Activated naive CD8-positive, alpha-beta T cell treated with anti-CD3 and anti-CD28 coated beads for 36 hours (primary cell): ENCODE measurements around the gene TMEM205. TPM values are rescaled to one million over a fixed set of nuclear protein-coding genes. Genes with fewer than 3 reads are reported as not detected.

Experiments used
- DNase-seq: peaks from one replicate; pipeline ENCODE4 v3.0.0; 2021
- H3K27ac Mint-ChIP-seq: one replicate; pipeline ENCODE4 v1.8.0; 2022; ENCODE audit warnings: mild to moderate bottlenecking, moderate library complexity, mixed read lengths
- H3K27me3 Mint-ChIP-seq: one replicate; pipeline ENCODE4 v1.8.0; 2022; ENCODE audit warnings: mild to moderate bottlenecking, mixed read lengths
- H3K36me3 Mint-ChIP-seq: one replicate; pipeline ENCODE4 v1.8.0; 2021; ENCODE audit warnings: mild to moderate bottlenecking, mixed read lengths
- H3K4me1 Mint-ChIP-seq: one replicate; pipeline ENCODE4 v1.8.0; 2021; ENCODE audit warnings: mixed read lengths
- H3K4me3 Mint-ChIP-seq: one replicate; pipeline ENCODE4 v1.8.0; 2022; ENCODE audit warnings: mild to moderate bottlenecking, moderate library complexity, mixed read lengths
- H3K9me3 Mint-ChIP-seq: one replicate; pipeline ENCODE4 v1.8.0; 2022; ENCODE audit warnings: mixed read lengths
- total RNA-seq, 2 experiments: library from RNA; stranded (reverse); gene quantifications; one replicate each; pipeline ENCODE4 v1.2.3, GENCODE V29; 2021

TMEM205 gene
- total RNA-seq, 2 experiments from 2014 or later, result 20.1 to 22.5 TPM

DNA sequence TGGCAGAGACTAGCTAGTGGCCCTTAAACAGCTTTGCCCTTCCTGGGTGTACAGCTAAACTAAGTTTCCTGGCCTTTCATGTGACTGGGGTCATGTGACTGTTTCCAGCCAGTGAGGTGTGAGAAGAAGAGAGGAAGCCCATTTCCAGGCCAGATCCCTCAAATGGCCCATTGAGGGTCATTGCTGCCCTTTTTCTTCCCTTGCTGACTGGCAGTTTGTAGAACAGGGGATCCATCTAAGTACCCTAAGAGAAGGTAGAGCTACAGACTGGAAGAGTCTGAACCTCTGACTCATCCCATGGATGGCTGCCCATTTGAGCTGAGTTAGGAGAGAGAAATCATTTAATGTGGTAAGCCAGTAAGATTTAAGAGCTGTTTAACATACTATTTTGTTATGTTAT lies 31.2 kb upstream of the TMEM205 start:
- Mint-ChIP-seq H3K4me1 (peaks cover 31% of the 10 kb centered on the region), H3K27ac (peak overlapping the region; percentile 89), H3K36me3 (peaks cover 24% of the 10 kb centered on the region), H3K9me3 (no peaks in the 10 kb centered on the region), H3K4me3 (peak overlapping the region; percentile 52), H3K27me3 (peaks cover 12% of the 10 kb centered on the region)
- DNase-seq, result peak; percentile 22

DNA sequence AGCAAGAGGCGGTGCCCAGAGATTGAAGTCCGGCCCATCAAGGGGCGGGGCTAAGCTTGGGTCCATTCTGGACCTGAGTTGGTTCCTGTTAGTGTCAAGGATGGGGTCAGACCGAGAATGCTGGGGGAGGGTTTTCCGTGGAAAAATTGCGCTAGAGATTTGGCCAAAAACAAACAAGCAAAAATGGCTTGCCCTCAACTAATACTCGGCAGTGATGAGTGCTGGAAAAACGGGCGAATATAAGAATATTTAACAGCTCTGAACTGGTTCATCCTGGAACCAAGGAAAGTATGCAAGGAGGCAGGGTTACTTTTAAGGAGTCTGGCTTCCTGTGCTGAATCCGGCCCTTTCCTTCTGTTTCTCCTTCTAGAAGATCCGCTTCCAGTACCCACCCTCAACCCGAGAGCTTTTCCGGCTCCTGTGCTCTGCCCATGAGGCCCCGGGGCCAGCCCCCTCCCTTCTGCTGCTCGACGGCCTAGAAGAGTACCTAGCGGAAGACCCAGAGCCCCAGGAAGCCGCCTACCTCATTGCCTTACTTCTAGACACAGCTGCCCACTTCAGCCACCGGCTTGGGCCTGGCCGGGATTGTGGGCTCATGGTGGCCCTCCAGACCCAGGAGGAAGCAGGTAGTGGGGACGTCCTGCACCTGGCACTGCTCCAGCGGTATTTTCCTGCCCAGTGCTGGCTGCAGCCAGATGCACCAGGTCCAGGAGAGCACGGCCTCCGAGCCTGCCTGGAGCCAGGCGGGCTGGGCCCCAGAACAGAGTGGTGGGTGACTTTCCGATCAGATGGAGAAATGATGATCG lies 29.3 kb upstream of the TMEM205 start:
- Mint-ChIP-seq H3K4me3 (no peak overlapping the region), H3K36me3 (peaks cover 28% of the 10 kb centered on the region), H3K9me3 (no peaks in the 10 kb centered on the region), H3K27ac (no peak overlapping the region), H3K4me1 (peaks cover 19% of the 10 kb centered on the region), H3K27me3 (no peaks in the 10 kb centered on the region)
- peak; percentile 80 for DNase-seq

DNA sequence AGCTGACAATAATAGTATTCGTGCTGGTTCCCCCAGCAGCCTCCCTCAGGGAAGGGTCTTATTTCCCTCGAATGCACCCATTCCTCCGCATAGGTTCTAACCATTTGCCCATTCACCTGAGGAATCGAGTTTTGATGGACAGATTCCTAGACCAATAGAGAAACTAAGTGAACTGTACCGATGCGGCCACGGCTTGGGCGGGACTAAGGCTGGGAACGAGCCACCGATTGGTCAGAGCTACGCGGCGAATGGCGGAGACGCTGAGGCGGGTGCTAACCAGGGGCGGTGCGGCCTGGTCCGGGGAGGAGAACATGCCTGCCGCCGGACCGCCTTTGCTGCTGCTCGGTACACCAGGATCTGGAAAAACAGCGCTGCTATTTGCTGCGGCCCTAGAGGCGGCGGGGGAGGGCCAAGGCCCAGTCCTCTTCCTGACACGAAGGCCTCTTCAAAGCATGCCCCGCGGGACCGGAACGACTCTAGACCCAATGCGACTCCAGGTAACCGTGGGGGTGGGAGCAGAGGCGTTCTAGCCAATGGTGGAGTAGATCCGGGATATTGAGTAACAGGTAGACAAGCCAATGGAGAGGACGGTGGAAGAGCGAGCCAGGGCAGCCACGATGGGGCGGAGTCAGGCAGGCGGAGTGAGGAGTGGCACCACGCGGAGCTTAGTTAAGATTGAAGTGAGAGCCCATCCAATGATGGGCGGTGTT lies 28.5 kb upstream of the TMEM205 start, which contains the start of gene SWSAP1:
SWSAP1 (plus strand) TSS at position 234 of the 710 bp plus-strand sequence; CDS start at position 249, 15 bp downstream.
- Mint-ChIP-seq H3K4me1 (peaks cover 15% of the 10 kb centered on the region), H3K4me3 (no peak within 1 kb of the TSS), H3K27ac (no peak within 1 kb of the TSS), H3K36me3 (peaks cover 26% of the 10 kb centered on the region), H3K9me3 (no peaks in the 10 kb centered on the region), H3K27me3 (no peaks in the 10 kb centered on the region)
- peak; percentile 97 for DNase-seq

DNA sequence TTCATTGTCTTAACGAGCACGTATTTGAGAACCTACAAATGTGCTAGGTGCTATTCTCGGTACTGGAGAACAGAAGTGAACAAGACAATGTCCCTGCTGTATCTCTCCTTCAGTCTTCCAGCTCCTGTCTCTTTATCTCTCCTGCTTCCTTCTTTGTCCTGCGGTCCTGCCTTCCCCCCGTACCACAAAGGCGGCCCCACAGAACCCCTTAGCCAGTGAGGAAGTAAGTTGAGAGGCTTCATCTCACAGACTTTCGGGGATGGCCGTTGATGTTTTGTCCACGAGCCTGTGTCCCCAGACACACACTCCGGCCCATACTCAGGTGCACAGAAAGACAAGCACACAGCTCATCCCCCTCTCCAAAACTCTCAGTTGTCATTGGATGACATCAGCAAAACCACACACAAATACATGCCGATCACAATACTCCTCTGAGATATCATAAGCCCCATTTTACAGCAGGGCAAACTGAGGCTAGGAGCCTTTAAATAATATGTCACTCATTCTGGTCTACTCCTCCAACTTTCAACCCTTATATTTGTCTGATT lies 27.9 kb upstream of the TMEM205 start:
- no peak for DNase-seq
- H3K27me3 Mint-ChIP-seq, result no peaks in the 10 kb centered on the region
- H3K27ac Mint-ChIP-seq, result no peak overlapping the region

DNA sequence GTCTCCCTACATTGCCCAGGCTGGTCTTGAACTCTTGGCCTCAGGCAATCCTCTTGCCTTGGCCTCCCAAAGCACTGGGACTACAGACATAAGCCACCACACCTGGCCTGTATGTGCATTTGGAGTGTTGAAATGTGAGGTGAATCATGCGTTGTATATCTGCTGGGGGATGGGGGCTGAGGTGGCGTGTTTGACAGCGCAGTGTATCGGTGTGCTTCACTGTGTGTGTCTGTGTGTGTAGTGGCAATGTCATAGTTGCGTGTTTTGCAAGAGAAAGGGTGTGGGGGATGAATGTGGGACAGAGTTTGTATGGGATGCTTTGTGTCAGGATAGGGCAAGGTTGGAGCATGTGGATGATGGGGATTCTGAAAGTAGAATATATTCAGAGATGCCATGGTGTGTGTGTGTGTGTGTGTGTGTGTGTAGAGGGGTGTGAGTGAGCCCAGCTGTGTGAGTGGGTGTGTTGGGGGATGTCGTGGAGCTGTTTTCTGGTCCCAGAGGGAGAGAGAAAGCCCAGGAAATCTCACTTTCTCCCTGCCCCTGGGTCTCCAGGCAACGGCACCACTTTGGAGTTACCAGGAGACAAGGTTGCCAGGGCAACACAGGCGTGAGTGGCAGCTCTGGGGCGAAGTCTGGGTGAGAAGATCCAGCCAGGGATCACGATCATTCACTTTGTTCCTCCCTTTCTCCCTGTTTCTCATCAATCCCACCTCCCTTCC lies 27.3 kb upstream of the TMEM205 start:
- Mint-ChIP-seq H3K27me3 (no peaks in the 10 kb centered on the region), H3K36me3 (peaks cover 27% of the 10 kb centered on the region), H3K4me3 (peak overlapping the region; percentile 8), H3K9me3 (no peaks in the 10 kb centered on the region), H3K27ac (no peak overlapping the region), H3K4me1 (peaks cover 10% of the 10 kb centered on the region)
- DNase-seq, result no peak

More for the DNA sequence above, 27.9 kb upstream of the TMEM205 start:
- peaks cover 15% of the 10 kb centered on the region for H3K4me1 Mint-ChIP-seq
- H3K4me3 Mint-ChIP-seq, result no peak overlapping the region
- H3K9me3 Mint-ChIP-seq, result no peaks in the 10 kb centered on the region
- H3K36me3 Mint-ChIP-seq, result peaks cover 32% of the 10 kb centered on the region

DNA sequence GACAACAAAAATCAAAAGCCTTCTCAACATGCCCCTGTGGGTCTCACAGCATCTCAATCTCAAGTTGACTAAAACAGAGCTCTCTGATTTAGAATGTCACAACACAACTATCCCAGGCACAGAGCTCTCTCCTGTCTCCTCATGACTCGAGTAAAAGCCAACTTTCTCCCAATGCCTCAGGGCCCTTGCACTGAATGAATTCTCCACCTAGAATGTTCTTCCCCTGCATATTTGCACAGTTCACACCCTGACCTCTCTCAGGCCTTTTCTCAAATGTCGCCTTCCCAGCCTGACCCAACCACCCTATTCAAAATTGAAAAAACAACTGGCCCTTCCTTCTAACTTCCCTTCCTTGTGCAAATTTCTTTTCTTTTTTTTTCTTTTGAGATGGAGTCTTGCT lies 24.7 kb upstream of the TMEM205 start:
- no peak overlapping the region for H3K4me3 Mint-ChIP-seq
- H3K27ac Mint-ChIP-seq, result no peak overlapping the region

DNA sequence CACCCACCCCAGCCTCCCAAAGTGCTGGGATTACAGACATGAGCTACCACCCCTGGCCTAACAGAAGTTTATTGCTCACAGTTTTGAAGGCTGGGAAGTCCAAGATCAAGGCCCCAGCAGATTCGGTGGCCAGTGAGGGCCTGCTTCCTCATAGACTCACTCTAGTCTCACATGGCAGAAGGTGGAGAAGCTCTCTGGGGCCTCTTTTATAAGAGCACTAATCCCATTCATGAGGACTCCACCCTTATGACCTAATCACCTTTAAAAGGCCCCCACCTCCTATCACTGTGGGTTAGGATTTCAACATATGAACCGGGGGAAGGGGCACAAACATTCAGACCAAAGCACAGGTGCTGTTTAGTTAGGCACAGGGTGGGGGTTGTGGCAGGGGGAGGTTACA lies 21.5 kb upstream of the TMEM205 start:
- Mint-ChIP-seq H3K4me3 (no peak overlapping the region), H3K27me3 (no peaks in the 10 kb centered on the region), H3K36me3 (peaks cover 11% of the 10 kb centered on the region), H3K27ac (no peak overlapping the region), H3K4me1 (no peaks in the 10 kb centered on the region), H3K9me3 (no peaks in the 10 kb centered on the region)
- no peak for DNase-seq

More for the DNA sequence above, 24.7 kb upstream of the TMEM205 start:
- DNase-seq, result no peak
- no peaks in the 10 kb centered on the region for H3K27me3 Mint-ChIP-seq
- no peaks in the 10 kb centered on the region for H3K4me1 Mint-ChIP-seq
- no peaks in the 10 kb centered on the region for H3K9me3 Mint-ChIP-seq
- peaks cover 14% of the 10 kb centered on the region for H3K36me3 Mint-ChIP-seq

DNA sequence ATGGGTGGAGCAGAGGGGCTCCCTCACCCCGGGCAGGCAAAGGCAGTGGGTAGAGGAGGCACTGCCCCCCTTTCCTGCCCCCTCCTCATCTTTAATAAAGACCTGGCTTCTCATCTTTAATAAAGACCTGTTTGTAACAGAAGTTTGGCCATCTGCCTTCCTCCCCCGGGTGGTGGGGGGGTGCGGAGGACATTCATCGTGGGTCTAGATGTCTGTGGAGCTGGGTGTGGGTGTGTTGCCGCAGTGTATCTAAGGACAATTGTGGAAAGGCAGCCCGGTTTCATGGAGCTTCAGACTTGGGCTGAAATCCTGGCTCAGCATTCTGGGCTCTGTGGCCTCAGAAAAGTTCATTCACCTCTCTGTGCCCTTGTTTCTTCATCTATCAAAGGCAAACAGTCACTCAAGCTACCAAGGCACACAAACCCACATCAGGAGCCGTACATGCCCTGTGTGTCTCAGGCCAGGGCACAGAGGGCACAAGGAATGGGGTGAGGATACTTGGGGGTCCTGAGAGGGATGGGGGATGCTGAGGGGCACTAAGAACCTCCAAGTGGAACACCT lies 19.6 kb upstream of the TMEM205 start:
- H3K27me3 Mint-ChIP-seq, result no peaks in the 10 kb centered on the region
- H3K36me3 Mint-ChIP-seq, result peaks cover 7% of the 10 kb centered on the region
- no peak for DNase-seq
- H3K4me1 Mint-ChIP-seq, result no peaks in the 10 kb centered on the region
- no peak overlapping the region for H3K4me3 Mint-ChIP-seq
- no peak overlapping the region for H3K27ac Mint-ChIP-seq
- no peaks in the 10 kb centered on the region for H3K9me3 Mint-ChIP-seq

DNA sequence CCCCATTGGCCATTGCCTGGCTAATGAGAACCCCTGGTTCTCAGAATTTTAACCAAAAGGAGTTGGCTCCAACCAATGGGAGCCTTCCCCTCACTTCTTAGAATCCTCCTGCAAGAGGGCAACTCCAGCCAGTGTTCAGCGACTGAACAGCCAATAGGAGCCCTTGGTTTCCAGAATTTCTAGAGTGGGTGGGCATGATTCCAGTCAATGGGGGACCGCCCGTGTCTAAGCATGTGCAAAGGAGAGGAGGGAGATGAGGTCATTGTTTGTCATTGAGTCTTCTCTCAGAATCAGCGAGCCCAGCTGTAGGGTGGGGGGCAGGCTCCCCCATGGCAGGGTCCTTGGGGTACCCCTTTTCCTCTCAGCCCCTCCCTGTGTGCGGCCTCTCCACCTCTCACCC lies 18.9 kb upstream of the TMEM205 start:
- Mint-ChIP-seq H3K36me3 (peaks cover 6% of the 10 kb centered on the region), H3K4me1 (no peaks in the 10 kb centered on the region), H3K27ac (no peak overlapping the region), H3K27me3 (no peaks in the 10 kb centered on the region), H3K9me3 (no peaks in the 10 kb centered on the region), H3K4me3 (no peak overlapping the region)
- DNase-seq, result no peak

DNA sequence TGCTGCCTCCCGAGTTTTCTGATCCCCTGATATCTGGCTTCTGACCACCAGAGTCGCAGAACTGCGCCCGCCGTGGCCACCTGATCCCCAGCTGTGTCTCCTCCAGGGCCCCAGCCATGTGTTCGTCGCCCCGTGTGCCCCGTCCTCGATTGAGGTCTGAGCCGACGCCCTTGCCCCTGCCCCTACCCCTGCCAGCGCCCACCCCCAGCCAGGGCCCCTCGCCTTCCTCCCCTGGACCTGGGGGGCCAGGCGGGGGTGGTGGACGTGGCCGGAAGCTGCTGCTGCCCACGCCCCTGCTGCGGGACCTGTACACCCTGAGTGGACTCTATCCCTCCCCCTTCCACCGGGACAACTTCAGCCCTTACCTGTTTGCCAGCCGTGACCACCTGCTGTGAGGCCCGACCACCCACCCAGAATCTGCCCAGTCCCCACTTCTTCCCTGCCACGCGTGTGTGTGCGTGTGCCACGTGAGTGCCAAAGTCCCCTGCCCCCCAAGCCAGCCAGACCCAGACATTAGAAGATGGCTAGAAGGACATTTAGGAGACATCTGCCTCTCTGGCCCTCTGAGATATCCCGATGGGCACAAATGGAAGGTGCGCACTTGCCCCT lies 18.3 kb upstream of the TMEM205 start:
- no peak overlapping the region for H3K27ac Mint-ChIP-seq
- H3K36me3 Mint-ChIP-seq, result peaks cover 3% of the 10 kb centered on the region
- H3K27me3 Mint-ChIP-seq, result no peaks in the 10 kb centered on the region
- no peaks in the 10 kb centered on the region for H3K4me1 Mint-ChIP-seq
- no peak overlapping the region for H3K4me3 Mint-ChIP-seq
- no peaks in the 10 kb centered on the region for H3K9me3 Mint-ChIP-seq
- DNase-seq, result no peak

DNA sequence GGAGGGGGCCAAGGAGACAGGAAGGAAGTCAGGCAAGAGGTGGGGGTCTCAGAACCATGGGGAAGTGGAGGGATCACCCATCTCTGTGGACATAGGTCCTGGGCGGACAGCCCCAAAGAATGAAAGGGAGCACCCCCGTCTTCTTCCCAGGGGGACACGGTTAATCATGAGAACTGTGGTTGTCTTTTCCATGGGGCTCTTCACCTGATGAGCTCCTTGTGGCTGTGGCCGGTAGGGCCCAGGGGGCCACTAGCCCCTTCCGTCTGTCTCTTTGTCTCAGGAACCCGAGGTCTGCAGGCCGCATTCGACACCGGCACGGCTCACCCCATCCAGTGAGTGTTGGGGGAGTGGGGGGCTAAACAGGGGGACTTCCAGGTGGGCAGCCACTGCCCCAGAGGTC lies 17.8 kb upstream of the TMEM205 start:
- Mint-ChIP-seq H3K4me3 (no peak overlapping the region), H3K27ac (no peak overlapping the region), H3K9me3 (no peaks in the 10 kb centered on the region), H3K27me3 (no peaks in the 10 kb centered on the region), H3K36me3 (no peaks in the 10 kb centered on the region), H3K4me1 (no peaks in the 10 kb centered on the region)
- DNase-seq, result no peak

DNA sequence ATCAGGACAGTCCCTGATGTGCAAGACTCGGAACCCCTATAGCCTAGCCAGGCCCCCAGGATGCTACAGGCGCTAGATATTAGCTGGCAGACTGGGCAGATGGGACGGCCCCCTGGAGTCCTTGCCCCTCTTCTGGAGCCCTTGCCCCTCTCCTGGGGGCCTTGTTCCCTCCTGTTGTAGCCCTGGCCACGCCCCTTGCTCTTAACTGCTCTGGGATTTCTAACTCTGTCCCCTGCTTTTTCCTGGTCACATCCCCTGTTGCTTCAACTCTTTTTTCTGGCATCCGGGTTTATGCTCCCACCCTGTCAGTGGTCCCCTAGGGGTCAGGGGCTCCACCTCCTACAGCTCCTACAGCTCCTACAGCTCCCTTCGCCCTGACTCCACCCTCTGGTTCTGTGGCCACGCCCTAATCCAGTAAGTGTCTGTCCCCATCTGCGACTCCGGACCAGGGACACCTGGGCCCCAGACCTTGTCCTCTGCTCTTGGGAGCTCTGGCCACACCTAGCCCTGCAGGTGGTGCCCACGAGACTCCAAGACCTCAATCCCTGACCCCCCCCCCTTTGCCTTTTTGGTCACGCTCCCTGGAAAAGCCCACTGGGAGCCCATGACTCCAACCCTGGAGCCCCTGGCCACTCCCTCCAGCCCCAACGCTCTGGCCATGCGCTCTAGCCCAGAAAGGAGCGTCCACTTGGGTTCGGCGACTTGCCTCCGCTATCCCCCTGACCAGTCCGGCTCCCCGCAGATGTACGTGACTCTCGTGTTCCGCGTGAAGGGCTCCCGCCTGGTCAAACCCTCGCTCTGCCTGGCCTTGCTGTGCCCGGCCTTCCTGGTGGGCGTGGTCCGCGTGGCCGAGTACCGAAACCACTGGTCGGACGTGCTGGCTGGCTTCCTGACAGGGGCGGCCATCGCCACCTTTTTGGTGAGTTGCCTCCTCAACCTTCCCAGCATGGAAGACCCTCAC lies 16.0 kb upstream of the TMEM205 start:
- Mint-ChIP-seq H3K27me3 (no peaks in the 10 kb centered on the region), H3K4me3 (no peak overlapping the region), H3K9me3 (no peaks in the 10 kb centered on the region), H3K27ac (no peak overlapping the region), H3K36me3 (no peaks in the 10 kb centered on the region), H3K4me1 (no peaks in the 10 kb centered on the region)
- DNase-seq, result no peak

DNA sequence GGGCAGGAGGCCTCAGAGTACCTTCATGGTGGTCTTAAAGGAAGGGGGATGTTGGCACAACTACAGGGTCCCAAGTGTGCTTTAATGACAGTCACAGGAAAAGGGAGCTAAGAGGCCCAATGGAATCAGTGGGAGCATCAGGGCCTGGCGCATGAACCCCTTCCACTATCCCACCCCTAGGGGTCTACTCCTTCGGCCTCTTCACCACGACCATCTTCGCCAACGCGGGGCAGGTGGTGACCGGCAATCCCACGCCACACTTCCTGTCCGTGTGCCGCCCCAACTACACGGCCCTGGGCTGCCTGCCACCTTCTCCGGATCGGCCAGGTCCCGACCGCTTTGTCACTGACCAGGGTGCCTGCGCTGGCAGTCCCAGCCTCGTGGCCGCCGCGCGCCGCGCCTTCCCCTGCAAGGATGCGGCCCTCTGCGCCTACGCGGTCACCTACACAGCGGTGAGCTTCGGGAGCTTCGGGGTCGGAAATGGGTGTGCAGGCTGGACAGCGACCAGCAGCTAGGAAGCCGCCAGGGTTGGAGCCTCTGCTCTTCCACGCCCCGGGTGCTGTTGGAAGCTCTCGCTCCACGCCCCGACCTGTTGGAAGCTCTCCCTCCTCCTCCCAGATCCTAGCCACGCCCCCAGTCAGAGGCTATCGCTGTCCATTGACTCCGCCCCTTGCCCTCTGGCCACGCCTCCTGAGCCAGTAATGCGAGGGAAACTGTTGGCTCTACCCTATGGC lies 15.1 kb upstream of the TMEM205 start:
- Mint-ChIP-seq H3K4me3 (no peak overlapping the region), H3K36me3 (no peaks in the 10 kb centered on the region), H3K27ac (no peak overlapping the region), H3K27me3 (peaks cover 8% of the 10 kb centered on the region), H3K9me3 (no peaks in the 10 kb centered on the region), H3K4me1 (no peaks in the 10 kb centered on the region)
- no peak for DNase-seq
